Mesenchymal stem cell (in vitro differentiated cells and primary cell): Measurements from ENCODE around the gene IVL. TPM values are rescaled to one million over a fixed set of nuclear protein-coding genes. Genes with fewer than 3 reads are reported as not detected.

Experiments used
- DNase-seq: peaks from one replicate; pipeline ENCODE4 v3.0.0-alpha.2; 2013
- H2AFZ ChIP-seq: one replicate; pipeline ENCODE4 v1.6.1; 2013; ENCODE audit warnings: low read depth, mild to moderate bottlenecking, control low read depth, inconsistent platforms, low read length, moderate library complexity
- H2AK5ac ChIP-seq: 2 replicates; pipeline ENCODE4 v1.6.1; 2013; ENCODE audit warnings: low read length, moderate library complexity, mild to moderate bottlenecking, inconsistent platforms; ENCODE audit not compliant: severe bottlenecking
- H2BK120ac ChIP-seq: one replicate; pipeline ENCODE4 v1.6.1; 2013; ENCODE audit warnings: low read depth, mild to moderate bottlenecking, inconsistent platforms, low read length, moderate library complexity
- H2BK12ac ChIP-seq, 2 experiments: one replicate each; pipeline ENCODE4 v1.6.1; 2013; ENCODE audit warnings: inconsistent platforms in 2 of 2, low read length in 2 of 2, mild to moderate bottlenecking in 2 of 2, moderate library complexity in 2 of 2, control low read depth in 1 of 2
- H2BK15ac ChIP-seq: one replicate; pipeline ENCODE4 v1.6.1; 2013; ENCODE audit warnings: mild to moderate bottlenecking, low read depth, inconsistent platforms; ENCODE audit not compliant: poor library complexity, severe bottlenecking
- H2BK5ac ChIP-seq: 2 replicates; pipeline ENCODE4 v1.6.1; 2013; ENCODE audit warnings: low read depth, mild to moderate bottlenecking, low read length, control low read depth, inconsistent platforms; ENCODE audit not compliant: poor library complexity, severe bottlenecking
- H3K14ac ChIP-seq, 2 experiments: one replicate each; pipeline ENCODE4 v1.6.1; 2013; ENCODE audit warnings: inconsistent platforms in 2 of 2, low read length in 2 of 2, control low read depth in 1 of 2, mild to moderate bottlenecking in 1 of 2, moderate library complexity in 1 of 2
- H3K18ac ChIP-seq, 2 experiments: one replicate each; pipeline ENCODE4 v1.6.1; 2013; ENCODE audit warnings: inconsistent platforms in 2 of 2, low read length in 2 of 2, control low read depth in 1 of 2, low read depth in 1 of 2, mild to moderate bottlenecking in 1 of 2
- H3K23ac ChIP-seq, 2 experiments: one replicate each; pipeline ENCODE4 v1.6.1; 2013; ENCODE audit warnings: inconsistent platforms in 2 of 2, low read length in 2 of 2, mild to moderate bottlenecking in 2 of 2, moderate library complexity in 2 of 2, control low read depth in 1 of 2
- H3K27ac ChIP-seq: 2 replicates; pipeline ENCODE4 v1.5.1; 2013; ENCODE audit warnings: mild to moderate bottlenecking, moderate library complexity, low read length, control low read depth, inconsistent platforms; ENCODE audit not compliant: poor library complexity, severe bottlenecking
- H3K27me3 ChIP-seq, 2 experiments: 2 replicates each; pipeline versions ENCODE4 v1.6.1 to v1.7.0; 2013; ENCODE audit warnings: low read length in 2 of 2, mild to moderate bottlenecking in 2 of 2, moderate library complexity in 2 of 2, control low read depth in 1 of 2, inconsistent platforms in 1 of 2; ENCODE audit not compliant: control insufficient read depth in 1 of 2, insufficient read depth in 1 of 2
- H3K36me3 ChIP-seq, 2 experiments: 2 replicates each; pipeline versions ENCODE4 v1.6.1 to v1.7.0; 2013; ENCODE audit warnings: low read length in 2 of 2, control low read depth in 1 of 2, inconsistent platforms in 1 of 2, low read depth in 1 of 2, mild to moderate bottlenecking in 1 of 2; ENCODE audit not compliant: insufficient read depth in 2 of 2, control insufficient read depth in 1 of 2
- H3K4ac ChIP-seq, 2 experiments: one replicate each; pipeline ENCODE4 v1.6.1; 2013; ENCODE audit warnings: inconsistent platforms in 2 of 2, low read length in 2 of 2, mild to moderate bottlenecking in 2 of 2, moderate library complexity in 2 of 2, control low read depth in 1 of 2, low read depth in 1 of 2
- H3K4me1 ChIP-seq: 2 replicates; pipeline ENCODE4 v1.6.1; 2013; ENCODE audit warnings: low read depth, low read length, control low read depth; ENCODE audit not compliant: control insufficient read depth, insufficient read depth
- H3K4me2 ChIP-seq: 2 replicates; pipeline ENCODE4 v1.6.1; 2013; ENCODE audit warnings: low read length, mild to moderate bottlenecking, inconsistent platforms; ENCODE audit not compliant: poor library complexity, severe bottlenecking
- H3K4me3 ChIP-seq, 2 experiments: 2 replicates each; pipeline versions ENCODE4 v1.5.1 to v1.7.0; 2013; ENCODE audit warnings: low read length in 2 of 2, mild to moderate bottlenecking in 2 of 2, control low read depth in 1 of 2, low read depth in 1 of 2; ENCODE audit not compliant: insufficient read depth in 1 of 2
- H3K79me1 ChIP-seq: replicated peaks from 2 replicates; pipeline ENCODE4 v1.6.1; 2013; ENCODE audit warnings: mild to moderate bottlenecking, control low read depth, low read length, inconsistent platforms; ENCODE audit not compliant: poor library complexity, severe bottlenecking
- H3K9ac ChIP-seq: 2 replicates; pipeline ENCODE4 v1.7.0; 2013; ENCODE audit warnings: mild to moderate bottlenecking, low read length, moderate library complexity
- H3K9me3 ChIP-seq: 2 replicates; pipeline ENCODE4 v1.7.0; 2013; ENCODE audit warnings: mild to moderate bottlenecking, low read length; ENCODE audit not compliant: control insufficient read depth
- H4K8ac ChIP-seq: one replicate; pipeline ENCODE4 v1.6.1; 2013; ENCODE audit warnings: inconsistent platforms, mild to moderate bottlenecking, low read length, moderate library complexity
- H4K91ac ChIP-seq: one replicate; pipeline ENCODE4 v1.6.1; 2013; ENCODE audit warnings: mild to moderate bottlenecking, low read length, inconsistent platforms
- WGBS: methylation state at CpG from one replicate; pipeline ENCODE4 v1.1.7; 2013; ENCODE audit warnings: mixed read lengths; 5-methylcytosine and 5-hydroxymethylcytosine counted together
- polyA plus RNA-seq, 2 experiments: library from polyadenylated mRNA; stranded (reverse); fragments of 200-250 nt; gene quantifications; one replicate each; pipeline ENCODE4 v1.2.3, GENCODE V29; 2013

The IVL gene, protein sequence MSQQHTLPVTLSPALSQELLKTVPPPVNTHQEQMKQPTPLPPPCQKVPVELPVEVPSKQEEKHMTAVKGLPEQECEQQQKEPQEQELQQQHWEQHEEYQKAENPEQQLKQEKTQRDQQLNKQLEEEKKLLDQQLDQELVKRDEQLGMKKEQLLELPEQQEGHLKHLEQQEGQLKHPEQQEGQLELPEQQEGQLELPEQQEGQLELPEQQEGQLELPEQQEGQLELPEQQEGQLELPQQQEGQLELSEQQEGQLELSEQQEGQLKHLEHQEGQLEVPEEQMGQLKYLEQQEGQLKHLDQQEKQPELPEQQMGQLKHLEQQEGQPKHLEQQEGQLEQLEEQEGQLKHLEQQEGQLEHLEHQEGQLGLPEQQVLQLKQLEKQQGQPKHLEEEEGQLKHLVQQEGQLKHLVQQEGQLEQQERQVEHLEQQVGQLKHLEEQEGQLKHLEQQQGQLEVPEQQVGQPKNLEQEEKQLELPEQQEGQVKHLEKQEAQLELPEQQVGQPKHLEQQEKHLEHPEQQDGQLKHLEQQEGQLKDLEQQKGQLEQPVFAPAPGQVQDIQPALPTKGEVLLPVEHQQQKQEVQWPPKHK
- polyA plus RNA-seq (2013, experiment 1 of 2) = not detected
- not detected for polyA plus RNA-seq (2013, experiment 2 of 2)

- Histone ChIP-seq H2BK120ac (no peak within 1 kb of the TSS), H3K27me3 (peaks cover 0 to 16% of the 10 kb centered on the region in 2 experiments), H3K79me1 (no peaks in the 10 kb centered on the region), H2BK5ac (no peak within 1 kb of the TSS), H3K36me3 (peaks cover 0 to 3% of the 10 kb centered on the region in 2 experiments), H3K14ac (no peak within 1 kb of the TSS), H4K8ac (no peak within 1 kb of the TSS), H3K4me1 (no peaks in the 10 kb centered on the region), H3K4ac (no peak within 1 kb of the TSS), H3K9ac (no peak within 1 kb of the TSS), H3K23ac (no peak within 1 kb of the TSS), H3K18ac (no peak within 1 kb of the TSS), H2BK12ac (no peak within 1 kb of the TSS), H2BK15ac (no peak within 1 kb of the TSS), H3K27ac (no peak within 1 kb of the TSS), H2AK5ac (no peak within 1 kb of the TSS), H3K9me3 (no peaks in the 10 kb centered on the region), H3K4me3 (no peak within 1 kb of the TSS), H3K4me2 (no peak within 1 kb of the TSS), H4K91ac (no peak within 1 kb of the TSS), H2AFZ (no peak within 1 kb of the TSS)
- no peak for DNase-seq
- WGBS = 38% methylated on average over 3 of the region's 4 CpGs
These were observed at the start of gene IVL for GRCh38 chr1:152907686-152908601. Gene IVL (plus strand): TSS chr1:152908546. CDS start chr1:152909798, 1,252 bp downstream.

GRCh38 chr1:152859696-152860095 is 48.6 kb upstream of the IVL start, which contains the start of gene LCE7A:
Gene LCE7A (plus strand): TSS chr1:152859996. CDS start chr1:152860698, 702 bp downstream.
- H2BK12ac ChIP-seq = no peak within 1 kb of the TSS
- H2BK5ac ChIP-seq = no peak within 1 kb of the TSS
- H3K79me1 ChIP-seq = no peaks in the 10 kb centered on the region
- H3K4me2 ChIP-seq = no peak within 1 kb of the TSS
- H4K91ac ChIP-seq = no peak within 1 kb of the TSS
- H4K8ac ChIP-seq = no peak within 1 kb of the TSS
- no peak within 1 kb of the TSS for H3K27ac ChIP-seq
- no peak within 1 kb of the TSS for H3K23ac ChIP-seq
- H3K9me3 ChIP-seq = no peaks in the 10 kb centered on the region
- no peak for DNase-seq
- H2AK5ac ChIP-seq = no peak within 1 kb of the TSS
- no peak within 1 kb of the TSS for H2BK15ac ChIP-seq
- H3K36me3 ChIP-seq = no peaks in the 10 kb centered on the region
- H3K4me3 ChIP-seq = no peak within 1 kb of the TSS
- no peak within 1 kb of the TSS for H3K9ac ChIP-seq
- H3K4me1 ChIP-seq = no peaks in the 10 kb centered on the region
- no peak within 1 kb of the TSS for H2AFZ ChIP-seq
- WGBS = 45% methylated on average over 3 of the region's 3 CpGs
- no peak within 1 kb of the TSS for H3K14ac ChIP-seq
- H2BK120ac ChIP-seq = no peak within 1 kb of the TSS
- H3K27me3 ChIP-seq = peaks cover 0 to 5% of the 10 kb centered on the region in 2 experiments
- H3K4ac ChIP-seq = no peak within 1 kb of the TSS
- H3K18ac ChIP-seq = no peak within 1 kb of the TSS

GRCh38 chr1:152860129-152860528 is 48.2 kb upstream of the IVL start:
- peaks cover 0 to 5% of the 10 kb centered on the region in 2 experiments for H3K27me3 ChIP-seq
- no peak overlapping the region for H4K8ac ChIP-seq
- no peak overlapping the region for H2BK5ac ChIP-seq
- no peak overlapping the region for H3K4me3 ChIP-seq
- H3K9ac ChIP-seq = no peak overlapping the region
- H3K14ac ChIP-seq = no peak overlapping the region
- no peaks in the 10 kb centered on the region for H3K79me1 ChIP-seq
- no peaks in the 10 kb centered on the region for H3K4me1 ChIP-seq
- no peak overlapping the region for H3K4ac ChIP-seq
- no peak overlapping the region for H3K23ac ChIP-seq
- H2AK5ac ChIP-seq = no peak overlapping the region
- no peak overlapping the region for H2BK12ac ChIP-seq
- H2BK15ac ChIP-seq = no peak overlapping the region
- no peak overlapping the region for H3K4me2 ChIP-seq
- no peak for DNase-seq
- H3K9me3 ChIP-seq = no peaks in the 10 kb centered on the region
- 37% methylated on average over 3 of the region's 3 CpGs for WGBS
- H3K36me3 ChIP-seq = no peaks in the 10 kb centered on the region
- H3K27ac ChIP-seq = no peak overlapping the region
- H2BK120ac ChIP-seq = no peak overlapping the region
- H4K91ac ChIP-seq = no peak overlapping the region
- H2AFZ ChIP-seq = no peak overlapping the region
- H3K18ac ChIP-seq = no peak overlapping the region
